HEK293T (cell line): ENCODE results near the gene LGR5.

Source experiments
- CTCF ChIA-PET: fragments of 350-600 bp; formaldehyde crosslinking; extraction: SDS; loops from one replicate; lab custom pipeline; 2021; ENCODE audit warnings: antibody characterized with exemption, inconsistent platforms; lab: Yijun Ruan, JAX
- POLR2A ChIA-PET: fragments of 350-600 bp; formaldehyde crosslinking; extraction: SDS; loops from one replicate; lab custom pipeline; 2020; ENCODE audit warnings: antibody characterized with exemption, inconsistent platforms; lab: Yijun Ruan, JAX
- DNase-seq: peaks from one replicate; pipeline ENCODE4 v3.0.0; 2012; ENCODE audit warnings: mixed read lengths; ENCODE audit errors: extremely low spot score
- ELF4 ChIP-seq: fragments of 450-650 bp; IDR thresholded peaks from 2 replicates; pipeline ENCODE4 v1.6.1; 2017; ENCODE audit warnings: antibody characterized with exemption
- FOXA1 ChIP-seq: fragments of 450-650 bp; IDR thresholded peaks from 2 replicates; pipeline ENCODE4 v1.6.1; 2016; ENCODE audit warnings: mild to moderate bottlenecking
- FOXK2 ChIP-seq: fragments of 450-650 bp; IDR thresholded peaks from 2 replicates; pipeline ENCODE4 v1.6.1; 2016; ENCODE audit warnings: mild to moderate bottlenecking
- HDGF ChIP-seq: fragments of 450-650 bp; IDR thresholded peaks from 2 replicates; pipeline ENCODE4 v1.6.1; 2017; ENCODE audit warnings: antibody characterized with exemption, borderline replicate concordance
- L3MBTL2 ChIP-seq: fragments of 450-650 bp; conservative IDR thresholded peaks from 2 replicates; pipeline ENCODE4 v1.6.1; 2016; ENCODE audit warnings: mild to moderate bottlenecking
- NFRKB ChIP-seq: fragments of 450-650 bp; IDR thresholded peaks from 2 replicates; pipeline ENCODE4 v1.6.1; 2016; ENCODE audit warnings: mild to moderate bottlenecking, moderate library complexity
- PKNOX1 ChIP-seq: fragments of 450-650 bp; IDR thresholded peaks from 2 replicates; pipeline ENCODE4 v1.6.1; 2016
- SP1 ChIP-seq: fragments of 450-650 bp; IDR thresholded peaks from 2 replicates; pipeline ENCODE4 v1.6.1; 2017
- SUZ12 ChIP-seq: fragments of 450-650 bp; IDR thresholded peaks from 2 replicates; pipeline ENCODE4 v1.6.1; 2016; ENCODE audit warnings: mild to moderate bottlenecking
- TARDBP ChIP-seq: fragments of 450-650 bp; IDR thresholded peaks from 2 replicates; pipeline ENCODE4 v1.6.1; 2016
- ZNF384 ChIP-seq: fragments of 450-650 bp; IDR thresholded peaks from 2 replicates; pipeline ENCODE4 v1.6.1; 2016

The LGR5 gene

GRCh38 chr12:71626768-71627167 is 187.2 kb downstream of the LGR5 start:
- ChIA-PET CTCF (interaction anchor here (0.6 to 1.8 kb wide), 2 partner anchors 10 to 11 kb away, joined by 3 to 10 read pairs; no protein-coding TSS in a partner anchor), POLR2A (interaction anchor here (0.7 kb wide), 1 partner anchor 37 kb away, joined by 3 read pairs; the partner anchor contains the start of gene ZFC3H1)
- no peak for DNase-seq
- TF ChIP-seq SUZ12: no peak
- no peak for TF ChIP-seq ZNF384
- TF ChIP-seq FOXK2: no peak
- no peak for TF ChIP-seq SP1
- no peak for TF ChIP-seq HDGF
- no peak for TF ChIP-seq FOXA1
- TF ChIP-seq ELF4: no peak

GRCh38 chr12:71627438-71628002 is 187.9 kb downstream of the LGR5 start:
- CTCF ChIA-PET: interaction anchor here (0.6 to 1.8 kb wide), 3 partner anchors 9 to 120 kb away, joined by 3 to 10 read pairs (median 5); no protein-coding TSS in a partner anchor
- no peak for DNase-seq
- TF ChIP-seq TARDBP (no peak), NFRKB (no peak), PKNOX1 (no peak), FOXA1 (no peak), L3MBTL2 (no peak)
- POLR2A ChIA-PET: no interaction called here
